Neural progenitor cell (in vitro differentiated cells): ENCODE measurements around the gene TTPAL. TPM values are rescaled to one million over a fixed set of nuclear protein-coding genes. Genes with fewer than 3 reads are reported as not detected.
A peak's percentile ranks its signal among the peaks of the same experiment; 100 is the strongest.

Experiments
- DNase-seq: peaks from one replicate; pipeline ENCODE4 v3.0.0-alpha.2; 2016; ENCODE audit warnings: low spot score
- H2AFZ ChIP-seq: fragments of 200-600 bp; sonication (generic); replicated peaks from 2 replicates; pipeline ENCODE4 v1.6.1; 2016; ENCODE audit warnings: antibody characterized with exemption
- H3F3A ChIP-seq: fragments of 200-600 bp; sonication (generic); 2 replicates; pipeline ENCODE4 v1.6.1; 2016; ENCODE audit warnings: antibody characterized with exemption, low read depth
- H3K27ac ChIP-seq: fragments of 200-600 bp; sonication (generic); 2 replicates; pipeline ENCODE4 v1.5.1; 2016; ENCODE audit warnings: mild to moderate bottlenecking
- H3K27me3 ChIP-seq: fragments of 200-600 bp; sonication (generic); 2 replicates; pipeline ENCODE4 v1.6.1; 2016; ENCODE audit warnings: mild to moderate bottlenecking, moderate library complexity
- H3K36me3 ChIP-seq: fragments of 200-600 bp; sonication (generic); 2 replicates; pipeline ENCODE4 v1.5.1; 2016
- H3K4me1 ChIP-seq: fragments of 200-600 bp; sonication (generic); 2 replicates; pipeline ENCODE4 v1.6.1; 2016; ENCODE audit warnings: mixed run types
- H3K4me2 ChIP-seq: fragments of 200-600 bp; sonication (generic); 2 replicates; pipeline ENCODE4 v1.6.1; 2016
- H3K4me3 ChIP-seq: fragments of 200-600 bp; sonication (generic); 2 replicates; pipeline ENCODE4 v1.5.1; 2016
- H3K79me2 ChIP-seq: fragments of 200-600 bp; sonication (generic); 2 replicates; pipeline ENCODE4 v1.6.1; 2016; ENCODE audit warnings: low read depth
- H3K9ac ChIP-seq: fragments of 200-600 bp; sonication (generic); 2 replicates; pipeline ENCODE4 v1.6.1; 2016
- H3K9me3 ChIP-seq: fragments of 200-600 bp; sonication (generic); 2 replicates; pipeline ENCODE4 v1.5.1; 2016; ENCODE audit warnings: low read depth
- H4K20me1 ChIP-seq: fragments of 200-600 bp; sonication (generic); 2 replicates; pipeline ENCODE4 v1.6.1; 2016; ENCODE audit warnings: low read depth
- H3K27ac Mint-ChIP-seq: 3 replicates; pipeline ENCODE4 v1.8.0; 2021; ENCODE audit warnings: mixed read lengths
- H3K27me3 Mint-ChIP-seq: 2 replicates; pipeline ENCODE4 v1.8.0; 2022; ENCODE audit warnings: low read depth, mild to moderate bottlenecking, inconsistent platforms, moderate library complexity, mixed read lengths; ENCODE audit not compliant: insufficient read depth
- H3K36me3 Mint-ChIP-seq: 3 replicates; pipeline ENCODE4 v1.8.0; 2021; ENCODE audit warnings: mixed read lengths
- H3K4me1 Mint-ChIP-seq: 3 replicates; pipeline ENCODE4 v1.8.0; 2021; ENCODE audit warnings: mixed read lengths
- H3K4me3 Mint-ChIP-seq: 3 replicates; pipeline ENCODE4 v1.8.0; 2021; ENCODE audit warnings: mild to moderate bottlenecking, moderate library complexity, mixed read lengths
- H3K9me3 Mint-ChIP-seq: 3 replicates; pipeline ENCODE4 v1.8.0; 2020; ENCODE audit warnings: mixed read lengths
- EZH2 ChIP-seq: fragments of 200-600 bp; sonication (generic); IDR thresholded peaks from 2 replicates; pipeline ENCODE4 v1.6.1; 2017; ENCODE audit warnings: antibody characterized with exemption, mild to moderate bottlenecking, moderate library complexity
- EZH2phosphoT487 ChIP-seq: fragments of 200-600 bp; sonication (generic); IDR thresholded peaks from 2 replicates; pipeline ENCODE4 v1.6.1; 2017; ENCODE audit warnings: antibody characterized with exemption
- total RNA-seq: library from RNA; depleted of rRNA; stranded (reverse); fragments of >200 nt; gene quantifications from 2 replicates; pipeline ENCODE4 v1.2.3, GENCODE V29; 2015; ENCODE audit warnings: low replicate concordance
- TF ChIP-seq, protein P1 (sequence below): fragments of 200-600 bp; sonication (generic); IDR thresholded peaks from 2 replicates; pipeline ENCODE4 v1.5.1; 2017; ENCODE audit warnings: antibody characterized with exemption, mild to moderate bottlenecking

Gene TTPAL
- total RNA-seq, 1 donor from 2014 or later, result 7.8 TPM

DNA sequence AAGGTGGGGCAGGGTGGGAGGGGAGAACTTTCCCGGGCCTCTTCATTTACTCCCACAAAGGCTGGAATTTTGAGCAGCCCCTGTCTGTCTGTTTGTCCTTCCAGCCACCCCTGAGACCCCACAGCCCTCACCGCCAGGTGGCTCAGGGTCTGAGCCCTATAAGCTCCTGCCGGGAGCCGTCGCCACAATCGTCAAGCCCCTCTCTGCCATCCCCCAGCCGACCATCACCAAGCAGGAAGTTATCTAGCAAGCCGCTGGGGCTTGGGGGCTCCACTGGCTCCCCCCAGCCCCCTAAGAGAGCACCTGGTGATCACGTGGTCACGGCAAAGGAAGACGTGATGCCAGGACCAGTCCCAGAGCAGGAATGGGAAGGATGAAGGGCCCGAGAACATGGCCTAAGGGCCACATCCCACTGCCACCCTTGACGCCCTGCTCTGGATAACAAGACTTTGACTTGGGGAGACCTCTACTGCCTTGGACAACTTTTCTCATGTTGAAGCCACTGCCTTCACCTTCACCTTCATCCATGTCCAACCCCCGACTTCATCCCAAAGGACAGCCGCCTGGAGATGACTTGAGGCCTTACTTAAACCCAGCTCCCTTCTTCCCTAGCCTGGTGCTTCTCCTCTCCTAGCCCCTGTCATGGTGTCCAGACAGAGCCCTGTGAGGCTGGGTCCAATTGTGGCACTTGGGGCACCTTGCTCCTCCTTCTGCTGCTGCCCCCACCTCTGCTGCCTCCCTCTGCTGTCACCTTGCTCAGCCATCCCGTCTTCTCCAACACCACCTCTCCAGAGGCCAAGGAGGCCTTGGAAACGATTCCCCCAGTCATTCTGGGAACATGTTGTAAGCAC, 46.0 kb upstream of the TTPAL start:
- no peaks in the 10 kb centered on the region for H3K36me3 Mint-ChIP-seq
- H3K9me3 ChIP-seq, result no peaks in the 10 kb centered on the region
- H3K27ac ChIP-seq, result no peak overlapping the region
- no peaks in the 10 kb centered on the region for H3K36me3 ChIP-seq
- no peak overlapping the region for H3K9ac ChIP-seq
- no peaks in the 10 kb centered on the region for H3K4me1 ChIP-seq
- no peak overlapping the region for H3K4me3 Mint-ChIP-seq
- no peaks in the 10 kb centered on the region for H3K9me3 Mint-ChIP-seq
- H3K4me2 ChIP-seq, result no peak overlapping the region
- H3K4me1 Mint-ChIP-seq, result no peaks in the 10 kb centered on the region
- H3K4me3 ChIP-seq, result no peak overlapping the region
- peaks cover 4% of the 10 kb centered on the region for H3K27me3 ChIP-seq
- H2AFZ ChIP-seq, result no peak overlapping the region
- no peak for DNase-seq
- TF ChIP-seq EZH2phosphoT487 (no peak), EZH2 (no peak)
- TF ChIP-seq, protein P1, sequence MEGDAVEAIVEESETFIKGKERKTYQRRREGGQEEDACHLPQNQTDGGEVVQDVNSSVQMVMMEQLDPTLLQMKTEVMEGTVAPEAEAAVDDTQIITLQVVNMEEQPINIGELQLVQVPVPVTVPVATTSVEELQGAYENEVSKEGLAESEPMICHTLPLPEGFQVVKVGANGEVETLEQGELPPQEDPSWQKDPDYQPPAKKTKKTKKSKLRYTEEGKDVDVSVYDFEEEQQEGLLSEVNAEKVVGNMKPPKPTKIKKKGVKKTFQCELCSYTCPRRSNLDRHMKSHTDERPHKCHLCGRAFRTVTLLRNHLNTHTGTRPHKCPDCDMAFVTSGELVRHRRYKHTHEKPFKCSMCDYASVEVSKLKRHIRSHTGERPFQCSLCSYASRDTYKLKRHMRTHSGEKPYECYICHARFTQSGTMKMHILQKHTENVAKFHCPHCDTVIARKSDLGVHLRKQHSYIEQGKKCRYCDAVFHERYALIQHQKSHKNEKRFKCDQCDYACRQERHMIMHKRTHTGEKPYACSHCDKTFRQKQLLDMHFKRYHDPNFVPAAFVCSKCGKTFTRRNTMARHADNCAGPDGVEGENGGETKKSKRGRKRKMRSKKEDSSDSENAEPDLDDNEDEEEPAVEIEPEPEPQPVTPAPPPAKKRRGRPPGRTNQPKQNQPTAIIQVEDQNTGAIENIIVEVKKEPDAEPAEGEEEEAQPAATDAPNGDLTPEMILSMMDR, result no peak
- no peaks in the 10 kb centered on the region for H4K20me1 ChIP-seq
- H3K27me3 Mint-ChIP-seq, result peaks cover 5% of the 10 kb centered on the region
- no peaks in the 10 kb centered on the region for H3F3A ChIP-seq
- H3K27ac Mint-ChIP-seq, result peak overlapping the region; percentile 53
- H3K79me2 ChIP-seq, result no peaks in the 10 kb centered on the region

DNA sequence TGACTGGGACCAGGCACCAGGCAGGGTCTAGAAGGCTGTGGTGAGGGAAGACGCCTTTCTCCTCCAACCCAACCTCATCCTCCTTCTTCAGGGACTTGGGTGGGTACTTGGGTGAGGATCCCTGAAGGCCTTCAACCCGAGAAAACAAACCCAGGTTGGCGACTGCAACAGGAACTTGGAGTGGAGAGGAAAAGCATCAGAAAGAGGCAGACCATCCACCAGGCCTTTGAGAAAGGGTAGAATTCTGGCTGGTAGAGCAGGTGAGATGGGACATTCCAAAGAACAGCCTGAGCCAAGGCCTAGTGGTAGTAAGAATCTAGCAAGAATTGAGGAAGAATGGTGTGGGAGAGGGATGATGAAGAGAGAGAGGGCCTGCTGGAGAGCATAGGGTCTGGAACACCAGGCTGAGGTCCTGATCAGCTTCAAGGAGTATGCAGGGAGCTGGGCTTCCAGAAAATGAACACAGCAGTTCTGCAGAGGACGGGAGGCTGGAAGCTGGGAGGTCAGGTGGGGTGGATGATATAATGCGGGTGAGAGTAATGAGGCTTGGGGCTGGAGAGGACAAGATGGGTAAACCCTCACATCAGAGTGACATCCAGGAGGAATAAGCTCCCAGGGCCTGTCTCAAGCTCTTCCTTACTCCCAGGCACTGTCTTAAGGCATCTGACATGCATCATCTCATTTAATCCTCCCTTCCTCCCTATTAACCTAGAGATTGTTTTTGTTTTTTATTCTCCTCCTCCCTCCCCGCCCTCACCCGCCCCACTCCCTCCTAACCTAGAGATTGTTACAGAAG, 45.2 kb upstream of the TTPAL start:
- no peaks in the 10 kb centered on the region for H3K4me1 ChIP-seq
- Mint-ChIP-seq H3K9me3 (no peaks in the 10 kb centered on the region), H3K4me3 (no peak overlapping the region)

DNA sequence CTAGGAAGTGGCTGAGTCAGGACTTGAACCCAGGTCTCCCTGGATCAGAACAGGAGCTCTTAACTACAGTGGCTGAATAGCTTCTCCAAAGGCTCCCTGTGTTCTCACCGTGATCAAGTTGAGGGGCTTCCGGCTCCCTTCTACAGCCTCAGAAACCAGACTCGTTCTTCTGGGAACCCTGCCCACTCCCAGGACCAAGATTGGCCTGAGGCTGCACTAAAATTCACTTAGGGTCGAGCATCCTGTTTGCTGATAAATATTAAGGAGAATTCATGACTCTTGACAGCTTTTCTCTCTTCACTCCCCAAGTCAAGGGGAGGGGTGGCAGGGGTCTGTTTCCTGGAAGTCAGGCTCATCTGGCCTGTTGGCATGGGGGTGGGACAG, 44.6 kb upstream of the TTPAL start:
- Histone ChIP-seq H4K20me1 (no peaks in the 10 kb centered on the region), H3K9me3 (no peaks in the 10 kb centered on the region), H3K27me3 (peaks cover under 1% of the 10 kb centered on the region), H3F3A (no peaks in the 10 kb centered on the region), H3K9ac (no peak overlapping the region), H3K4me1 (no peaks in the 10 kb centered on the region), H3K27ac (no peak overlapping the region), H3K36me3 (no peaks in the 10 kb centered on the region), H2AFZ (no peak overlapping the region), H3K79me2 (no peaks in the 10 kb centered on the region), H3K4me2 (no peak overlapping the region), H3K4me3 (no peak overlapping the region)
- TF ChIP-seq EZH2 (no peak), EZH2phosphoT487 (no peak)
- TF ChIP-seq, protein P1, result no peak
- no peak for DNase-seq
- Mint-ChIP-seq H3K4me3 (no peak overlapping the region), H3K4me1 (no peaks in the 10 kb centered on the region), H3K27ac (no peak overlapping the region), H3K9me3 (no peaks in the 10 kb centered on the region), H3K36me3 (no peaks in the 10 kb centered on the region), H3K27me3 (peaks cover 5% of the 10 kb centered on the region)

More for the DNA sequence above, 45.2 kb upstream of the TTPAL start:
- no peak overlapping the region for H2AFZ ChIP-seq
- H3K4me2 ChIP-seq, result no peak overlapping the region
- Mint-ChIP-seq H3K4me1 (no peaks in the 10 kb centered on the region), H3K27ac (peak overlapping the region; percentile 53), H3K36me3 (no peaks in the 10 kb centered on the region), H3K27me3 (peaks cover 5% of the 10 kb centered on the region)
- peaks cover 4% of the 10 kb centered on the region for H3K27me3 ChIP-seq
- no peak for DNase-seq
- H4K20me1 ChIP-seq, result no peaks in the 10 kb centered on the region
- H3K9me3 ChIP-seq, result no peaks in the 10 kb centered on the region
- no peaks in the 10 kb centered on the region for H3F3A ChIP-seq
- H3K79me2 ChIP-seq, result no peaks in the 10 kb centered on the region
- H3K27ac ChIP-seq, result no peak overlapping the region
- TF ChIP-seq EZH2phosphoT487, result no peak
- TF ChIP-seq, protein P1, result no peak
- no peak for TF ChIP-seq EZH2
- no peak overlapping the region for H3K9ac ChIP-seq
- no peak overlapping the region for H3K4me3 ChIP-seq
- no peaks in the 10 kb centered on the region for H3K36me3 ChIP-seq
